Measurements from ENCODE around the gene ARFRP1.

The ARFRP1 gene, protein sequence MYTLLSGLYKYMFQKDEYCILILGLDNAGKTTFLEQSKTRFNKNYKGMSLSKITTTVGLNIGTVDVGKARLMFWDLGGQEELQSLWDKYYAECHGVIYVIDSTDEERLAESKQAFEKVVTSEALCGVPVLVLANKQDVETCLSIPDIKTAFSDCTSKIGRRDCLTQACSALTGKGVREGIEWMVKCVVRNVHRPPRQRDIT

DNA sequence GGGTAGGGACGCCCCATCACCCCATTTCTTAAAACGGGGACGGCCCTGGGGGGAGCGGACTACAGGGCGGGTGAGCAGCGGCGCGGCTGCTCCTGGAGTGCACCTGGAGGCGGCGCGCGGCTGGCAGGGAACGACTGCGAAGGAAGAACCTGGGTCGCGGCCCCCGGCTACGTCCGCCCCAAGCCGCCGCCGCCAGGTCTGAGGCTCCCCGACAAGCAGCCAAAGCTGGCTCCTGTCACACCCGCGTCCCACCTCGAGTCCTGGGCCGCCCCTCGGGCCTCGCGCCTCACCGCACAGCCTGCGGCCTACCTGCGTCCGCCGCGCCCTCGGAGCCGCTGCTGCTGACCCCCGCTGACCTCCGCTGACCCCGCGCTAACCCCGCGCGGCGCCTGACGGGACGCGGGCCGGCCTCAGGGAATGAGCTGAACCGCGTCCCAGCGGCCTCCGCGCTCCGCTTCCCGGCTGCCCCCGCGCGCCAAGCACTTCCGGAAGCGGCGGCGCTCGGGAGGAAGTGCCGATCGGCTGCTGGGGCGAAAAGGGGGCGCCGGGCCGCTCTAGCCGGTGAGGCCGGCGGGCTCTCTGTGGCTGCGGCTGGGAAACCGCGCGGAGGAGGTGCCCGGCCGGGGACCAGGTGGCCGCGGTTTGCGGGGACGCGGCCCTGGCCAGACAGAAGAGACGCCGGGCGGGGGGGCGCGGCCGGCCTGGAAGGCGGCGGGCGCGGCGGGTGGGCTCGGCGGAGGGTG lies at the start of gene ARFRP1, which contains the start of gene ZGPAT:
ARFRP1 (minus strand) TSS at position 419 of the 743 bp plus-strand sequence. CDS start 885 bp downstream, outside the sequence.
ZGPAT (plus strand) TSS at position 482 of the 743 bp plus-strand sequence. CDS start 542 bp downstream, outside the sequence.
- DNase-seq (ENCODE audit: low read depth), result peak; percentile 73

DNA sequence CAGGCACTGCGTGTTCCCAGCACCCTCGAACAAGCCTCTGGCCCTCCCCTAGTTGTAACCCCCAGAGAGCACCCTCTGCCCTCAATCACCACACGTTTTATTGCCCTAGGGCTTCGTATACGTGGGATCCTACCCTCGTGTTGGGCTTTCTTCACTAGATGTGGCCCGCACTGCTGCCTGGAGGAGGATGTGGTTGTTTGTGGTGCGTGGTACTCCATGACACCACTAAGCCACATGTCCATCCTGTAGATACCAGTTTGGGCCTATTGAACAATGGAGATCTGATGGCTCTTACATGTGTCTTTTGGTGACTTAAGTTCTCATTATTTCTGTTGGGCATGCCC lies 48.8 kb upstream of the ARFRP1 start:
- DNase-seq (ENCODE audit: low read depth), result no peak

GRCh38 chr20:63755933-63756647 lies 48.3 kb upstream of the ARFRP1 start:
- DNase-seq (ENCODE audit: low read depth), result no peak

GRCh38 chr20:63754008-63754407 lies 46.2 kb upstream of the ARFRP1 start:
- DNase-seq (ENCODE audit: low read depth), result no peak

GRCh38 chr20:63753381-63753780 lies 45.6 kb upstream of the ARFRP1 start:
- DNase-seq (ENCODE audit: low read depth), result no peak

DNA sequence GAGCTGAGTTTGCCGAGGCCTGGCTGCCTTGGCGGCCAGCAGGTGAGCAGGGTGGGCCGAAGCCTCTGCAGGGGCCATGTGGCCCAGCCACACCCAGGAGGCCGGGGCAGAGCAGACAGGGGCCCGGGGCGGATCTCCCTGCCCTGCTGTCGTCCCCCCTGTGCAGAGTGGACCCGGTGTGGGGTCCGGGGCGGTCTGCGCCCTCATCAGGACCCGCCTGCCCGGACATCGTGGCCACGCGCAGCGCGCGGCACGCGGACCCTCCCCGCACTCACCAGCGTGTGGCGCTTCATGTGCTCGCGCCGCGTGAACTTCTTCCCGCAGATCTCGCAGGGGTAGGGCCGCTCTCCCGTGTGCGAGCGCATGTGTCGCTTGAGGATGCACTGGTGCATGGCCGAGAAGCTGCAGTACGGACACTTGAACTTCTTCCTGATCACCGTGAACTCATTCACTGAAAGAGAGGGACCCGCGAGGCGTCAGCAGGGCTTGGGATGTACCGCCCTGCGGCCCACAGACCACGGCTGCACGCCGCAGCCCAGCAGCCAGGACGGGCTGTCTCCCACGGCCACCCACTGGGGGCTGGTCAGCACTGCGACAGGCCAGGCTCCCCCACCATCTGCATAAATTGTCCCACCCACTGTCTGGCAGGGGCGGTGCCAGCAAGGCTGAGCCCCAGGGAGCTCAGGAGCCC lies 44.8 kb upstream of the ARFRP1 start:
- DNase-seq (ENCODE audit: low read depth), result no peak

DNA sequence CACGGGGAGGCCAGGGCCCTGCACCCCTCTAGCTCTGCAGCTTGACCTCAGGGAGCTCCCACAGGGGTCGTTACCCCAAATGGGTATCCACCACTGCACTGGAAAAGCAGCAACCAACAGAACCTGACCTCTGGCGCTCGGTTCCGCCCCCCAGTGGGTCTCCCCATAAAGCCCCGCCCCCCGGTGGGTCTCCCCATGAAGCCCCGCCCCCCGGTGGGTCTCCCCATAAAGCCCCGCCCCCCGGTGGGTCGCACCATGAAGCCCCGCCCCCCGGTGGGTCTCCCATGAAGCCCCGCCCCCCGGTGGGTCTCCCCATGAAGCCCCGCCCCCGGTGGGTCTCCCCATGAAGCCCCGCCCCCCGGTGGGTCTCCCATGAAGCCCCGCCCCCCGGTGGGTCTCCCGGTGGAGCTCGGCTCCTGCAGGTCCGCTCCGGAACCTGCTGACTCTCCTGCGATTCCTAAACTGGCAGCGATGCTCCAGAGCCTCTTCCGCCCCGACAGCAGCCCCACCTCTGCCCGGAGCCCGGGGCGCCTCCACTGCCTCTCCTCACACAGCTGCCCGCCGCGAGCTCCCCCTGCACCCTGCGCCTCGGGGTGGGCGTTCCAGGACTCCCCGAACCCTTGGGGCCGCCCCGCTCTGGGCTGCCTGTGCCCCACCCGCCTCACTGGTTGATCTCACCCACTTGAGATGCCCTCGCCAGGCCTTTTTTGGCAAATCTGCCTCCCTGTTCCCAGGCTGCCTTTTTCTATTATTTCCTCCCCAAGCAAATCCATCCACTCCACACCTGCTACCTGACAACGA lies 43.9 kb upstream of the ARFRP1 start:
- no peak for DNase-seq (ENCODE audit: low read depth)

DNA sequence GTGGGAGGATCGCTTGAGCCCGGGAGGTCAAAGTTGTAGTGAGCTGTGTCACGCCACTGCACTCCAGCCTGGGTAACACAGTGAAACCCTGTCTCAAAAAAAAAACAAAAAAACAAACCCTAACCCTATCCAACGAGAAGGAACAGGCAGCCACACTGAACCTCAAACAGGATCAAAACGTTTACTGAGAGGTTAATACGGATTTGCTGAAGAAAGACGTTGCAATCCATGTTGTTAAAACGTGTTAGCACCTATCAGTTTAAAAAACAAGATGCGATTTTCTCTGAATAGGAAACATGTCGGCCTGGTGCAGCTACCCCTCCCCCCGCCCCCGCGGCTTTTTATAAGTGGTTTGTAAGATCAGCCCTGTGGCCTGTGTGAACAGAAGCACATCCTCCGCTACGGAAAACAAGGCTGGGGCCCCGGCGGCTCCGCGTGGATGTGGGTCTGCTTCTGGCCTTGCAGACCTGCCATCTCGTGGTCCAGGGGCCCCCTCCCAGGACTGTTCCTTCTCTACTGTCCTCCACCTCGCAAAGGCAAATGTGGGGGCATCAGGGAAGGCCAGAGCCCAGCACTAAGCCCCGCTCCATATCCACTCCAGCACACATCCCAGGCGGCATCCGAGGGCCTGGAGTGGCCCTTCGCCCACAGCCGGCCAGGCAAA lies 43.2 kb upstream of the ARFRP1 start:
- DNase-seq (ENCODE audit: low read depth), result no peak

DNA sequence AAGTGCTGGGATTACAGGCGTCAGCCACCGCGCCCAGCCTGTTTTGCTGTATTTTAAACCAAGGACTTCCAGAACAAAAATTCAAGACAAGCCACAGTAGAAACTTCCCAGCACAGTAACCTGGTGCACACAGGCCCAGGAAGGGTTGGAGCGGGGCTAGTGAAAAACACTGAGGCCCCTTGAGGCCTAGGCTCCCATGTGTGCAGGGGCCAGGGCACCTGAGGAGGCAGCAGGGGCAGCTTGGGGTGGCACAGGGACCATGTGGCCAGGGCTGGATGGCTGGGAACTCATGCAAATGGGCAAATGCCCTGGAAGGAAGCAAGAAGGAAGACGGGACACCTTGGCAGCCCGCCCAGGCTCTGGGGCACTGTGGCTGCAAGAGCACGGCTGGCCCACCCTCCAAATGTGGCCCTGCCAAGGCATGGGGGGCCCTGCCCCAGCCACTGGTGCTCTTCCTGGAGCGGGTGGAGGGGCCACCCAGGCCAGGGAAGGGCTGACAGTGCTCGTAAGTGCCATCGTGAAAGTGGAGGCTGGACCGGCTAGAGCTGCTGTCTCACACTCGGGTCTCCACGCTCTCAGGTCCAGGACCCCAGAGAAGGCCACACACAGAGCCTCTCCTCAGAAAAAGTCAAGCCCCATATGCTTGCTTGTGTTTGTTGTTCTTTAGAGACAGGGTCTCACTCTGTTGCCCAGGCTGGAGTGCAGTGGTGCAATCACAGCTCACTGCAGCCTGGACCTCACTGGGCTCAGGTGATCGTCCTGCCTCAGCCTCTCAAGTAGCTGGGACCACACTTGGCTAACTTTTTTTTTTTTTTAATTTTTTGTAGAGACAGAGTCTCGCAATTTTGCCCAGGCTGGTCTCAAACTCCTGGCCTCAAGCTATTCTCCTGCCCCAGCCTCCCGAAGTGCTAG lies 42.1 kb upstream of the ARFRP1 start:
- DNase-seq (ENCODE audit: low read depth), result no peak

DNA sequence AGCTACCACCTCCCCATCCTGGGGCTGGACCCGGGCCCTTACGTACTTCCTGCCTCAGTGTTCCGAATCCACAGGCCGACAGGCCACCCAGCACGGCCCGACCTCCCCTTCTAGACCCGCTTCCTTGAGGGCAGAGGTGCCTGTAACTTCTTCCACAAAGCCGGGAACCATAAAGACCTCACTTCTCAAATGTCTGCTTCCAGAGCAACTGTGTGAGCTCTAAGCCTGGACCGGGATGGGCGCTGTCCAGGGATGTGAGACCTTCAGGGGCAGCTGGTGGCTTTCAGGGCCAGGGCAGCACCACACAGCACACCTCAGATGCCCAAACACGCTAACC lies 41.1 kb upstream of the ARFRP1 start:
- DNase-seq (ENCODE audit: low read depth), result no peak

DNA sequence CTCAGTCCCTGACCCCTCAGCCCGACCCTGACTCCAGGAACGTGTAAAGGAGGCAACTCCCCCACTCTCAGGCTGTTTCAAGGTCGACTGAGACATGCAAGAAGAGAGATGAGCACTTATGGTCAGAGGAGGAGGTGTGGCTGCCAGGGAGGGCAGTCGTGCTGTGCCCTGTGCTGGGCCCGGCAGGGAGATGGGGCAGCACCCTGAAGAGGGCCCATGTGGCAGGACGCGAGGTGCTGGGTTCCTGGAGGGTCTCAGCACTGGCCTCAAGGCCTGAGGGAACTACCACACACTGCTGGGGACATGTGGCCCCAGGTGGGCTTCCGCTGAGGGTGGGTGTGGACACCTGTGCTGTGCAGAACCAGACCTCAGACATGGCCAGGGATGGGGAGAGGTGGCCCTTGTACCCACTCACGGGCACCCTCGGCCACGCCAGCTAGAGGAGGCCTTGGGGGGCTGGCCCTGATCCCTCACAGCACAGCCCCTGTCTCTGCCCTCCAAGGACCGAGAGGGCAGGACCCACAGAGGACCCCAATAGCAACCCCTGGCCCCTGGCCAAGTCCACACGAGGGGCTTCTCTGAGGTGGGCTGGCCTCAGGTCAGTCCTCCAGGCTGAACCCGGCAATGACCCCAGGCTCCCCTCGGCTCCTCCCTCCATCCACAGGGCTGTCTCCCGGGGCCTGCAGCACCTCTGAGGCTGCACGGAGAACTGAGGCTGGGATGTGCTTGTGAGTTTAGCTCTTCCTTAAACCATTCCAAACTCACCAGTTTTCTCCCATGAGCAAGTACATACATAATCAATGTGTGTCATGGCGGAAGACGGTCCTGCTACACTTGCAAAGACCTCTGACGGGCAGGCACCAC lies 40.5 kb upstream of the ARFRP1 start:
- DNase-seq (ENCODE audit: low read depth), result no peak

GRCh38 chr20:63747622-63748069 lies 39.9 kb upstream of the ARFRP1 start:
- no peak for DNase-seq (ENCODE audit: low read depth)

DNA sequence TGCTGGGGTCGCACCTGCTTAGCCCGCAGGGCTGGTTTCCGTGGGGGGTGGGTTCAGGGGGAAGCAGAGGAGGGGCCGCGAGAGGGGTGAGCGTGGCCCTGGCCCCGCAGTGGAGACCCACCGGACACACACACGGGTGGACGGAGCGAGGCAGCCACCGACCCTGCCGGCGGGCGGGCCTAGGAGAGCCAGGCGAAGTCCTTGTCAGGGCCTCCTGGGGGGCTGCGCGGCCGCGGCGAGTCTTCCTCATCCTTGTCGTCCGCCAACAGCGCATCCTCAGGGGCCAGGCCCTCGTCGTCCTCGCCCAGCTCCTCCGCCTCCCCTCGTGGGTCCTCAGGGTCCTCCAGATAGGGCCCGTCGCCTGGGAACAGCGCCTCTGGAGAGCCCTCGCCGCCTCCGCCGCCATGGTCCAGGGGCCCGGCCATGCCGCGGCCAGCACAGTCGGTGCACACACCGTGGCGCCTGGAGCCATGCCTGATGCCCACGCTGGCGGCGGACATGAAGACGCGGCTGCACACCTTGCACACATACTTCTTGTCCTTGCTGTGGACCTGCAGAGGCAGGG lies 39.1 kb upstream of the ARFRP1 start:
- DNase-seq (ENCODE audit: low read depth), result no peak

- DNase-seq (ENCODE audit: low read depth), result no peak
Measured at GRCh38 chr20:63745961-63746731, 38.4 kb upstream of the ARFRP1 start.

DNA sequence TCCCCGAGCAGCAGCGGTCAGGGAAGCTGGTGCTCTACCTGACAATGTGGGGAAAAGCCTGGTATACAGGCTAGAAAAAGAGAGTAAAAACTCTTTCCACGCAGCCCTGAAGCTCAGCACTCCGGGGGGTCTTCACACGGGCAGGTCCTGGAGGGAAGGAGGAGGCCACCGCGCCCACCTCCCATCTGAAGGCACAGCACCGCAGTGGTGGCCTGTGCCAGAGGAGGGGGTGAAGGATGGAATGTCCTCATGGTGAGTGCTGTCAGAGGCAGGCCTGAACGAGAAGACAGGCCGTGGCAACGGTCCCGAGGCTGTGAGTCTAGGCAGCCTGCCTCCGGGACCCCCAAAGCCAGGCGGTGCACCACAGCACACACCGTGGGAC lies 37.6 kb upstream of the ARFRP1 start:
- DNase-seq (ENCODE audit: low read depth), result no peak

DNA sequence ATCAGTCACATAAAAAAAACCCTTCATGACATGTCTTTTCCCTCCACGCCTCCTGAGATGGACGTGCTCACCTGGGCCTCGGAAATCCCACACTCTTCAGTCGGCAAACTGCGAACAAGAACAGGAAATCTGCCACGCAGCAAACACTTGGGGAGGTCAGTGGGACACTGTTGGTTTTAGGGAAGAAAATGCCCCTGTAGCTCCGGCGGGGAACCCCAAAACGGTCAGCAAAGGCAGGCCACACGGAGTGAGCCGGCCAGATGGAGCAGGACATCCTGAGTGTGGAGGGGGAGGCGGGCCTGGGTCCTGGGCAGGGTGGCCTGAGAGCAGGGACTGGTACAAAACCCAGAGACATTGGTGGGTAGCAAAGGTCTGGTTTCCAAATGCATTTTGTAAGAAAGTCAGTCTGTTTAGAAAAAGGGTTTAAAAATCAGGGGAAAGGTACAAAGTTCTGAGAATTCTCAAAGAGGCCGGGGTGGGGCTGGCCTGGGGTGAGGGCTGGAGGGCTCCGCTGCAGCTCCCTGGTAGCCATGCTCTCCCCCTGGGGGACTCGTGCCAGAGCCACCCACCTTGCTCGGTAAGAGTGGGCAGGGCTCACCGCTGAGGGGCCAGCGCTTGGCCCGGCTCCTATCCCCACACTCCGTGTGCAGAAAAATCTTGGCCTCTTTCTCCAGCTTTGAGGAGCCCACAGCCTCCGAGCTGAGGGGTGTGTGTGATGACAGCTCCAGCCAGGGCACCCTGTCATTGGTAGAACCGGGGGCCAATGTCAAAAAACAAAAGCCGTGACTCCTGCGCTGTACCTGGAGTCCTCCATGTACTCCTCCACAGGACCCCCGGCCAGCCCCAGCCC lies 37.0 kb upstream of the ARFRP1 start:
- DNase-seq (ENCODE audit: low read depth), result no peak

- no peak for DNase-seq (ENCODE audit: low read depth)
Measured at GRCh38 chr20:63744158-63744557, 36.4 kb upstream of the ARFRP1 start.

Data from activated gamma-delta T cell treated with anti-CD3 and anti-CD28 coated beads, Interleukin-2, amount 50 U/mL, for 16 hours (primary cell).